LNCaP clone FGC (cell line): ENCODE results near the gene EVC.

Experiments used
- DNase-seq: peaks from one replicate; pipeline ENCODE4 v3.0.0-alpha.2; 2011; ENCODE audit warnings: low read depth
- H3K4me3 ChIP-seq: 2 replicates; pipeline ENCODE4 v1.5.1; 2011; ENCODE audit warnings: mild to moderate bottlenecking, low read depth, low read length, control low read depth
- TF ChIP-seq, protein P1 (sequence below): IDR thresholded peaks from 2 replicates; pipeline ENCODE4 v1.5.1; 2012; ENCODE audit warnings: mild to moderate bottlenecking; ENCODE audit not compliant: control insufficient read depth, insufficient read depth; ENCODE audit errors: extremely low read depth

Gene EVC

DNA sequence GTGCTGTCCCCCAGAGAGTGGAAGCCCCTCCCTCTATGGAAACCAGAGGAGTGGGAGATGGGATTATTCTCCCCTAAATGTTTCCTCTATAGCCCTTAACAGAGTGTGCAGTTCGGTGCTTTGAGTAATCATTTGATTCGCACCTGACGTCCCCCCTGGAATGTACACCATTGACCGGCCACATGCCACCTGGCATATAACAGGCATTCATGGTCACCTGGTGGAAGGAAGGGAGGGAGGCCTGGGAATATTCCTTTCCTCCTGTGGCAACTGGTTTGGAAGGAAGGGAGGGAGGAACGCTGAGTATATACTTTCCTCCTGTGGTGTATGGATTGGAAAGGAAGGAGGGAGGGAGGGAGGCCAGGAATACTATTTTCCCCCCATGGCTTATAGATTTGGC lies 104.6 kb downstream of the EVC start:
- no peak for DNase-seq
- TF ChIP-seq, protein P1, sequence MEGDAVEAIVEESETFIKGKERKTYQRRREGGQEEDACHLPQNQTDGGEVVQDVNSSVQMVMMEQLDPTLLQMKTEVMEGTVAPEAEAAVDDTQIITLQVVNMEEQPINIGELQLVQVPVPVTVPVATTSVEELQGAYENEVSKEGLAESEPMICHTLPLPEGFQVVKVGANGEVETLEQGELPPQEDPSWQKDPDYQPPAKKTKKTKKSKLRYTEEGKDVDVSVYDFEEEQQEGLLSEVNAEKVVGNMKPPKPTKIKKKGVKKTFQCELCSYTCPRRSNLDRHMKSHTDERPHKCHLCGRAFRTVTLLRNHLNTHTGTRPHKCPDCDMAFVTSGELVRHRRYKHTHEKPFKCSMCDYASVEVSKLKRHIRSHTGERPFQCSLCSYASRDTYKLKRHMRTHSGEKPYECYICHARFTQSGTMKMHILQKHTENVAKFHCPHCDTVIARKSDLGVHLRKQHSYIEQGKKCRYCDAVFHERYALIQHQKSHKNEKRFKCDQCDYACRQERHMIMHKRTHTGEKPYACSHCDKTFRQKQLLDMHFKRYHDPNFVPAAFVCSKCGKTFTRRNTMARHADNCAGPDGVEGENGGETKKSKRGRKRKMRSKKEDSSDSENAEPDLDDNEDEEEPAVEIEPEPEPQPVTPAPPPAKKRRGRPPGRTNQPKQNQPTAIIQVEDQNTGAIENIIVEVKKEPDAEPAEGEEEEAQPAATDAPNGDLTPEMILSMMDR, result no peak
- no peak overlapping the region for H3K4me3 ChIP-seq

DNA sequence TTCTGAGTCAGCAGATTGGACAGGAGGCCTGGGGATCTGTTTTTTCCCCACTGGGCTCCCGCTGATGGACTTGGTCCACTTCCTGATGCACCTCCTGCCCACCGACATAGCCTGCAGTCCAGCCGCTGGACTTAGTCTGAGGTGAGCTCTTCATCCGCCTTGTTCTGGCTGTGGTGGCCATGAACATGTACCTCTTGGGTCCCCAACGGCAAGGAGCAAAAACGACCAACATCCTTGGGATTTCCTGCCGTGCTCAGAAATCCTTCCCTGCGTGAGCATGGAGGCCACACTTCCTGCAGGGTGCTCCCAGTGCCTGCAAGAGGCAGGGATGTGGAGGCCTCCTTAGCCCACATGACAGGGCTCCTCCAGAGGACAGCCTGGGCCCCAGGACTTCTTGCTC lies 105.1 kb downstream of the EVC start:
- TF ChIP-seq, protein P1, result no peak
- DNase-seq, result no peak
- H3K4me3 ChIP-seq, result no peak overlapping the region

DNA sequence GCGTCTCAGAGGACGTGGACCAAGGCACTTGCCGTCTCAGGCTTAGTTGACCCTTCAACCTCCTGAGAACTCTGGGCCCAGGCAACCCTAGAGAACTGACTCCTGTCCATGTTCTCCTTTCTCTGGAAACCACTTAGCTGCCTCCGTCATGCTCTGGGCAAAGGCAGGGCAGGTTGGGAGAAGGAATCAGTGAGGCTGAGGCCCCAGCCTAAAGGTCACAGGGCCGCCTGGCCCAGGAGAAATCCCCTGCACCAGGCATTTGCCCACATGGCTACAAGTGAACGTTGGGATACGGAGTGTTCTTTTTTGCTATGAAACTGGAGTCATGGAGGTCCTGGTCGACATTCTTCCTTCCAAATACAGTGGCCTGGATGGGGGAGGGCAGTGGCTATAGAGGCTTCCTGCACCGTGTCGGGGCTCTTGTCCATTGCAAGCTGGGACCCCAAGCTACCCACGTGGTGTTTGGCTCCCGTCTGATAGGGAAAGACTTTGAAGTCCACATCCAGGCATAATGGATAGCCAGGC lies 105.9 kb downstream of the EVC start:
- no peak for DNase-seq
- TF ChIP-seq, protein P1, result no peak
- H3K4me3 ChIP-seq, result no peak overlapping the region

DNA sequence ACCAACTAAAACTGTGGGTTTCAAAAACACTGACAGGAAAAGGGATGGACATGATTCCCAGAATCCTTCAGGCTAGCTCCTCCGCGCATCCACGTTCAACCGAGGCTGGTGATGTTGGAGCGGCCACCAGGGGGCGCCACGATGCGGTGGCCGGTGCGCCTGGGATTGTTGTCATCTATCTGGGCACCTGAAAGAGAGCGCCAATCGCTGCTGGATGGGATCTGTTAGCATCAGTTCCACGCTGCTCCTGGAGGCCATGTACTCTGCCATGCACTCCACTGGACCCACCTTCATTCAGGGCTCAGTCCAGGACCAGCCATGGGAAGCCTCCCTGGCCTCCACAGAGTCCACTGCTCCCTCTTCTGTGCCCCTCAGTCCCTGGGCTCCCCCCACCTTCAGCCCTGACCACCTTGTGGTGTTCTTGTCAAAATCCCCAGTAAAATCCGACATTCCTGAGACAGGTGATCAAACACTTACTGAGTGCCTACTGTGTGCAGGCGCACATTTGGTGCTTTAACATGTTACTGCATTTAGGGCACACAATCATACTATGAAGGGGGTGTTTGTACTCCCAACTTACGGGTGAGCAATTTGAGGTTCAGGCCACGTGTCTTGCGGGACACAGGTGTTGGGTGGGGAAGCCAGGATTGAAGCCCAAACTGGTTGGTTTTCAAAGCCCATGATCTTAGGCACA lies 110.8 kb downstream of the EVC start:
- no peak overlapping the region for H3K4me3 ChIP-seq
- TF ChIP-seq, protein P1, result peak; percentile 55
- DNase-seq, result no peak

DNA sequence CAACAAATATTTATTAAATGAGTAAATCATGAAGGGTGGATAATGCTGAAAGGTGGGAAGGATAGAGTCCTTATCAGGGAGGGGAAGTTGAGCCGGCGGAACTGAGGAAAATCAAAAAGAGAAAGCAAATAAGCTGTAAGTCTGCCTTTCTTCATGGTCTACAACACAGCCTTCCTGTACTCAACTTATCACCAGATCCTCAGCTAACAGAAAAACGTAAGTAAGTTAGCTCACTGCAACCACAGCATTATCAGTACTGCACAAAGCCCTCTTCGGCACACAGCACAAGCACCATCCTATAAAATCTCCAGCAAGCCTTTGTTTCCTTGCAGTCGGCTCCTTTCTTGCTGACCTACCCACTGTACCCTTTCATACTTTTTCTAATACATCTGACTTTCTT lies 111.6 kb downstream of the EVC start:
- no peak for DNase-seq
- TF ChIP-seq, protein P1, result no peak
- no peak overlapping the region for H3K4me3 ChIP-seq

DNA sequence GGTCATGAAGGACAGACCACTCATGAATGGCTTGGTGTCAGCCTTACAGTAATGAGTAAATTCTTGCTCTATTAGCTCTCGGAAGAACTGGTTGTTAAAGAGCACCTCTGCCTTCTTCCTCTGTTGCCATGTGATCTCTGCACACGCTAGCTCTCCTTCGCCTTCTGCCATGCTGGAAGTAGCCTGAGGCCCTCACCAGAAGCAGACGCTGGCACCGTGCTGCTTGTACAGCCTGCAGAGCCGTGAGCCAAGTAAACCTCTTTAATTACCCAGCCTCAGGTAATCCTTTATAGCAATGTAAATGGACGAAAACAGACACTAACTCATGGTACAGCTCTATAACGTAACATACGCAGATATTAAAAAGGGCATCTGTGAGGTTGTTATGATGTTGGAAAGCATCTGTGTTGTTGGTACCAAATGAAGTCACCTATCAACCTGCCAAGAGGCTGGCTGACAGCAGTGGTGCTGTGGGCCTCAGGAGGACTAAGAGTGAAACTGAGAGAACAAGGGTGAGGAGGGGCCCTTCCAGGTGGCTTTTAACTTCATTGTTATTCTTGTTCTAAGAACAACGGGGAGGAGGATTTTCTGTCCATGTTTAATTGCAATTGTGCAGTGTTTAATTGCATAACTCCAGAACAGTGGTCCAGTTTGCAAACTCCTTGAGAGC lies 112.7 kb downstream of the EVC start:
- TF ChIP-seq, protein P1, result no peak
- no peak for DNase-seq
- no peak overlapping the region for H3K4me3 ChIP-seq
